ENCODE results near the gene KIAA0825.

The KIAA0825 gene

DNA sequence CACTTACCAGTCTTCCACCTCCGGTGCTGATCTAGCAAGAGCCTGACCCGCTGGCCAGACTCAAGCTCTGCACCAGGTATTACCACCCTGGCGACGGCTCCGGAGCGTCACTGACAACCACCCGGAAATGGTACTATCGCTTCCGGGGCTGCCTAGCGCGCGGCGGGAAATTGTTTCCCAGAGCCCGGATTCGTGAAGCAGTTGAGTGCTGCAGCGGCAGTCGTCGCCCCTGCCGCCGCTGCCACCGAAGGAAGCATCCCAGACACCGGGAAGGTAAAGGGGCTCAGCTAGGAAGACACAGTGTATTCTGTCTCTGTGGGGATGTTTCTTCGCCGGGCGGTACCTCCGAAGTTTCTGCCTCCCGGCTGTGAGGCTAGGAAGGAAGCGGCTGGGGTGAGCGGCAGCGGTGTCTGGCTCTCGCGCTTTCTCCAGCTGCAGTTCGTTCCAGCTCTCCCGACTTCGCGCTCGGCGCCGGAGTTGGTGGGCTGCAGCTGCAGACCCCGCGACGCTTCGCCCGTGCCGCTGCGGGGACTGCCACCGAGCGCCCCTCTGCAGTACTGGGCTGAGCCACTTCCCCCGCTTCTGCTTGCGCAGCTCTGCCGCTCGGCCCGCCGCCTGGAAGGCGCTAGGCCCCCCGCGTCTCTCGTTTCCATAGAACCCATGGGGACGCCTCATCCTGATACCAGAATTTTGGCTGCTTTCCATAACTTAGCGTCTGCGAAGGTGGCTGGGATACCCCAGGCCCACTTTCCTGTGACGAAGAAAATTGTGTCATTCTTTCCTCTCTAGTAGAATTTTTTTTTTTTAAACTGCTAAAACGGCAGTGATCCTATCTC, at the start of gene KIAA0825, which contains the start of gene SLF1:
KIAA0825 (minus strand) TSS at position 112 of the 836 bp plus-strand sequence. CDS start 81,478 bp downstream, outside the sequence.
SLF1 (plus strand) TSS at position 177 of the 836 bp plus-strand sequence. CDS start 10,142 bp downstream, outside the sequence.
- DNase-seq (ENCODE audit: low read depth), result peak; percentile 78

- no peak for DNase-seq (ENCODE audit: low read depth)
Measured at GRCh38 chr5:94667937-94668336, 49.5 kb upstream of the KIAA0825 start.

- DNase-seq (ENCODE audit: low read depth), result no peak
Measured at GRCh38 chr5:94661086-94661485, 42.7 kb upstream of the KIAA0825 start.

GRCh38 chr5:94660506-94660905, 42.1 kb upstream of the KIAA0825 start:
- DNase-seq (ENCODE audit: low read depth), result no peak

DNA sequence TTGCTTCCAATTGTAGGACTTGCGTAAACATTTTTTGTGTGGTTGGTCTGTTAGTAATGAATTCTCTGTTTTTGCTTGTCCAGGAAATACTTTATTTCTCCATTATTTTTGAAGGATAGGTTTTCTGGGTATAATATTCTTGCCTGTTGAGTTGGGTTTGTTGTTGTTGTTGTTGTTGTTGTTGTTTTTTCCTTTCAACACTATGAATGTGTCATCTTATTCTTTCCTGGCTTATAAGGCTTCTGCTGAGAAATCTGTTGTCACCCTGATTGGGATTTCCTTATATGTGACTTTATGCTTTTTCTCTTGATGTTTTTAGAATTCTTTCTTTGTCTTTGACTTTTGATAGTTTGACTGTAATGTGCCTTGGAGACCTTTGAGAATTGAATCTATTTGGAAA, 39.9 kb upstream of the KIAA0825 start:
- no peak for DNase-seq (ENCODE audit: low read depth)

GRCh38 chr5:94649874-94650273, 31.5 kb upstream of the KIAA0825 start:
- no peak for DNase-seq (ENCODE audit: low read depth)

- no peak for DNase-seq (ENCODE audit: low read depth)
Measured at GRCh38 chr5:94646758-94647157, 28.4 kb upstream of the KIAA0825 start.

GRCh38 chr5:94645053-94645452, 26.6 kb upstream of the KIAA0825 start:
- DNase-seq (ENCODE audit: low read depth), result no peak

DNA sequence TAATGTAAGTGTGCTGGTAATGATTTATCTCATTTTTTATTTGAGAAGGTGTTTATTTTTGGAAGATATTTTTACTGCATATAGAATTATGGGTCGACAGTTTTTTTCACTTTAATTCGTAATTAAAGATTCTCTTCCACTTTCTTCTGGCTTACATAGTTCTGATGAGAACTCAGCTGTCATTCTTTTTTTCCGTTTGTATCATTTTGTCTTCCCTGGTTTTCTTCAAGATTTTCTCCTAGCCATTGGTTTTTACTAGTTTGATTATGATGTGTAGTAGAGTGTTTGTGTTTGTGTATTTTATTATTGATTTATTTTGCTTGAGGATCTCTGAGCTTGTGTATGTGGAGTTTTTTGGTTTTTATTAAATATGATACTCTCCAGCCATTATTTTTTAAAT, 21.8 kb upstream of the KIAA0825 start:
- no peak for DNase-seq (ENCODE audit: low read depth)

DNA sequence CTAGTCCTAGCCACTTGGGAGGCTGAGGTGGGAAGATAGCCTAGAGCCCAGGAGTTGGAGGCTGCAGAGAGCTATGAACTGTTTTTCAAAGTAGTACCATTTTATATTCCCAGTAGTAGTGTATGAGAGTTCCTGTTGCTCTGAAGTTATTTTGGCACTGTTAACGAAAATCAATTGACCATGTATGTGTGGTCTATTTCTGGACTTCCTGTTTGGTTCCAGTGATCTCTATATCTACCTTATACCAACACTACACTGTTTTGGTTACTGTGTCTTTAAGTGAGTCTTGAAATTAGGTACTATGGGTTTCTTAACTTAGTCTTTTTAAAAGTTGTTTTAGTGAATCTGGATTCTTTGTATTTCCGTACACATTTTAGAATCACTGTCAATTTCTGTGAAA, 13.6 kb upstream of the KIAA0825 start:
- no peak for DNase-seq (ENCODE audit: low read depth)

GRCh38 chr5:94627191-94627590, 8.8 kb upstream of the KIAA0825 start:
- DNase-seq (ENCODE audit: low read depth), result no peak

GRCh38 chr5:94623877-94624276, 5.5 kb upstream of the KIAA0825 start:
- no peak for DNase-seq (ENCODE audit: low read depth)

DNA sequence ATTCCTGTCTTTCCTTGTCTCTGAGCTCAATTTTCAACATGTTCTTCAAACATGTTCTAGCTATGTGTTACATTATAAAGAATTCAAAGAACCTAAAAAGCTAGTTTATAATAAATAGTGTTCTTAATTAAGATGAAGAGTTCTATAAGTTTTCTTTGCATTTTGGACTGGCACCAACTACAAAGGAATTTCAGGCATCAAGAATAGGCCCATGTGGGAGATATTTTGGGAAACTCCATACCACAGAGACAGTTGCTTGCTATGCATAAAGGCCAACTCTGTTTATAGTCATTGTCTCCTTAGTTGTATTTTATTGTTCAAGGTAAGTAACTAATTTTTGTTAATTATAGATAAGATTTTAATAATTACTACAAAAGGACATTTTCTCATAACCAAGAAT, 4.6 kb upstream of the KIAA0825 start:
- DNase-seq (ENCODE audit: low read depth), result no peak

DNA sequence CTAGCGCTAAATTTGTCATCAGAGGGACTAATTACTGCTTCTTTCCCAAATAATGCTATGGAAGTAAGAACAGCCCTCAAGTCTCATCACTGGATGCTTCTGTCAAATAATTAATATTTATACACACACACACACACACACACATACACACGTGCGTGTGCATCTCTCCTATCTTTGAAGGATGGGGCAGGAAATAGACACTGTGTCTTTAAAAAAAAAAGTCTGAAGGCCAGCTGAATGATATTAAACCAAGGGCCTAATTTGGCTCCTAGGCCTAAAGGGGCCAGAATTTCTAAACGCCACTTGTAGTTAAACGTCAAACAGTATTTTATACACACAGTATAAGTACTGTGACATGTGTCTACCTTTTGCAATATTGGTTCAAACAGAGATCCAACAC, 3.4 kb upstream of the KIAA0825 start:
- DNase-seq (ENCODE audit: low read depth), result no peak

GRCh38 chr5:94620256-94620655, 1.9 kb upstream of the KIAA0825 start:
- no peak for DNase-seq (ENCODE audit: low read depth)

GRCh38 chr5:94618029-94618492, 343 bp downstream of the KIAA0825 start:
- peak; percentile 35 for DNase-seq (ENCODE audit: low read depth)

DNA sequence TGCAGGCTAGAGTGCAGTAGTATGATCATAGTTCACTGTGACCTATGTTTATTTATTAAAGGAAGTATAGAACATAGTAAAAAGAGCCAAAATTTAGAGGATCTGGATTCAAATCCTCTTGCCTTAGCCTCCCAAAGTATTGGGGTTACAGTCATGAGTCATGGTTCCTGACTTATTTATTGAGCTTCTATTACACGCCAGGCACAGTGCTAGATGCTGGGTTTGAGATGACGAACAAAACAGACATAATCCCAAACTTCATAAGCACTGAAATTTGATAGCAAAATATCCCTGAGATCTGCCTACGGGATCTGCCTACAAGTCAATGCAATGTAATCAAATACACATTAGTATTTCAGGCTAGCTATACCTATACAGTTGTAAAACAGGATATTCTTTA, 2.5 kb downstream of the KIAA0825 start:
- no peak for DNase-seq (ENCODE audit: low read depth)

- DNase-seq (ENCODE audit: low read depth), result no peak
Measured at GRCh38 chr5:94614156-94614805, 4.1 kb downstream of the KIAA0825 start.

GRCh38 chr5:94613583-94613982, 4.8 kb downstream of the KIAA0825 start:
- no peak for DNase-seq (ENCODE audit: low read depth)

DNA sequence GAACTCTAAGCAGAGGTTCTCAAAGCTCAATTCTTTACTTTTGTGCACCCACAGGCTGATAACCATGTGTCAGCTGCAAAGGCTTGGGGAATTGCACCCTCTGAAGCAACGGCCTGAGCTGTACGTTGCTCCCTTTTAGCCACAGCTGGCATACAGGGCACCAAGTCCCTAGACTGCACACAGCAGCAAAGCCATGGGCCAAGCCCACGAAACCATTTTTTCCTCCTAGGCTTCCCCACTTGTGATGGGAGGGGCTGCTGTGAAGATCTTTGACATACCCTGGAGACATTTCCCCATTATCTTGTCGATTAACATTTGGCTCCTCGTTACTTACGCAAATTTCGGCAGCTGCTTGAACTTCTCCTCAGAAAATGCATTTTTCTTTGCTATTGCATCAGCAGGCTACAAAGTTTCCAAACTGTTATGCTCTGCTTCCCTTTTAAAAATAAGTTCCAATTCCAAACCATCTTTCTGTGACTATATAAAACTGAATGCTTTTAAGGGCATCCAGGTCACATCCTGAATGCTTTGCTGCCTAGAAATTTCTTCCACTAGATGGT, 23.0 kb downstream of the KIAA0825 start:
- DNase-seq (ENCODE audit: low read depth), result no peak

GRCh38 chr5:94577466-94578245, 40.7 kb downstream of the KIAA0825 start:
- DNase-seq (ENCODE audit: low read depth), result no peak

GRCh38 chr5:94575196-94575595, 43.2 kb downstream of the KIAA0825 start:
- peak; percentile 21 for DNase-seq (ENCODE audit: low read depth)
